Lung (tissue), 12 donors: ENCODE data around the gene UQCR11. TPM values are rescaled to one million over a fixed set of nuclear protein-coding genes. Genes with fewer than 3 reads are reported as not detected.

Experiments used
- ATAC-seq: fragments of 200-7000 bp; cut with Tn5 transposase; one replicate; pipeline ENCODE4 v1.9.1; 2020; ENCODE audit warnings: moderate number of reproducible peaks; ENCODE audit not compliant: insufficient read depth, low FRiP score
- DNase-seq, 3 donors: peaks; one replicate each; pipeline ENCODE4 v3.0.0-alpha.2; 2013 to 2017
- H3K27ac ChIP-seq, 2 donors: one replicate each; pipeline ENCODE4 v1.5.1; 2013; ENCODE audit warnings: mild to moderate bottlenecking in 2 of 2, moderate library complexity in 2 of 2, control low read depth in 1 of 2, inconsistent platforms in 1 of 2, low read depth in 1 of 2, low read length in 1 of 2
- H3K27me3 ChIP-seq, 3 donors: one replicate each; pipeline ENCODE4 v1.5.1; 2013; ENCODE audit warnings: low read length in 2 of 3; ENCODE audit not compliant: control insufficient read depth in 3 of 3, insufficient read depth in 3 of 3
- H3K36me3 ChIP-seq, 4 donors: one replicate each; pipeline ENCODE4 v1.5.1; 2013; ENCODE audit warnings: low read length in 4 of 4, mild to moderate bottlenecking in 1 of 4, moderate library complexity in 1 of 4; ENCODE audit not compliant: control insufficient read depth in 4 of 4, insufficient read depth in 4 of 4
- H3K4me1 ChIP-seq, 5 donors: one replicate each; pipeline ENCODE4 v1.5.1; 2013; ENCODE audit warnings: low read length in 5 of 5, mild to moderate bottlenecking in 2 of 5, moderate library complexity in 1 of 5; ENCODE audit not compliant: control insufficient read depth in 5 of 5, insufficient read depth in 5 of 5
- H3K4me3 ChIP-seq: one replicate; pipeline ENCODE4 v1.5.1; 2013; ENCODE audit warnings: mild to moderate bottlenecking, control low read depth, moderate library complexity
- H3K9ac ChIP-seq, 2 donors: one replicate each; pipeline ENCODE4 v1.5.1; 2013; ENCODE audit warnings: low read length in 2 of 2, control low read depth in 1 of 2; ENCODE audit not compliant: insufficient read depth in 1 of 2
- H3K9me3 ChIP-seq, 4 donors: one replicate each; pipeline ENCODE4 v1.5.1; 2013; ENCODE audit warnings: low read length in 3 of 4, mild to moderate bottlenecking in 1 of 4, moderate library complexity in 1 of 4; ENCODE audit not compliant: control insufficient read depth in 4 of 4, insufficient read depth in 3 of 4
- WGBS, 2 donors: extraction: QIAGEN DNeasy Blood & Tissue Kit; methylation state at CpG; one replicate each; pipeline ENCODE4 v1.1.7; 2013; 5-methylcytosine and 5-hydroxymethylcytosine counted together
- polyA plus RNA-seq, 2 donors: library from polyadenylated mRNA; stranded (reverse); fragments of 200-250 nt; gene quantifications; one replicate each; pipeline ENCODE4 v1.2.1, GENCODE V29; 2013
- total RNA-seq, 2 donors: library from RNA; depleted of rRNA in 1 of 2; stranded (reverse); fragments of >200 nt in 1 of 2; gene quantifications; one replicate each; pipeline ENCODE4 v1.2.1, GENCODE V29; 2014 to 2021
- TF ChIP-seq, protein P1 (sequence below): IDR thresholded peaks from 2 replicates; pipeline ENCODE4 v1.5.1; 2012; ENCODE audit warnings: mild to moderate bottlenecking; ENCODE audit errors: control extremely low read depth, extremely low read depth
- donor health status: control.
- donor health status: control.
- donor health status: Bipolar disorder and iron deficiency.
- donor health status: healthy.
- donor health status: DM: yes; HTN: yes; CAD: no.

Gene UQCR11
- total and polyA plus RNA-seq, 4 donors, result 35.4 to 225 (median 127) TPM

DNA sequence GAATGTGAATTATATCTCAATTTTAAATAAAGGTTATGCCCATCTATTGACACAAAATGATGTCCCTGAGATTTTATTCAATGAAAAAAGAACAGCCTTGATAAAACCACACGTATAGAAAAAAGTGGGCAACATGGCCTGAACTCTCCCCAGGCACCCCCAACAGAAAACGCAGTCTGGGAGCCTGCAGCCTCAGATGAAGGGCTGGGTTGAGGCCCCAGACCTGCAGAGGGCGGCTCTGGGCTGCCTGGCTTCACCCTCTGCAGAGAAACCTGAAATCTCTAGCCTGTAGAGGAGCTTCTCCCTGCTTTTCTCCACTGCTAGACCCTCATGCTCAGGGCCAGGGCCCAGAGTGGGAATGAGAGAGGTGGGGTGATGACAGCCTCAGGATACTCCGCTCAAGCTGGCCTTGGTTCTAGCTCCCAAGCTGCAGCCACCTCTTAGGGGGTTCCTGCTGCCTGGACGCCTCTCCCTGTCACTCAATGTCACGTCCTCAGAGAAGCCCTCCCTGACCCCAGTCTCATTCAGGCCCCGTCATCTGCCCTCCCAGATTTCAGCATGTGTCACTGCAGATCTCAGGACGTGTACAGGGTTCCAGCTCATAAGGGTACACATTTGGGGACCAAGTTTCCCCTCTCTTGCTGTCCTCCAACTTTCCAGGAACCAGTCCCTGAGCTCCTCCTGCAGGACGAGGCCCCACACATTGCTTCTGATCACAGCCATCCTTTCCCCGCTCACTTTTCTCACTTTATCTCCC is 14.4 kb downstream of the UQCR11 start:
- Histone ChIP-seq H3K9ac (peak overlapping the region in 1 of 2 donors; percentile 84), H3K9me3 (no peaks in the 10 kb centered on the region), H3K27ac (peak overlapping the region in 1 of 2 donors; percentile 1), H3K4me1 (peaks cover 0 to 12% (median 5%) of the 10 kb centered on the region in 5 donors), H3K36me3 (peaks cover 0 to 4% (median 0%) of the 10 kb centered on the region in 4 donors), H3K4me3 (peak overlapping the region; percentile 75), H3K27me3 (no peaks in the 10 kb centered on the region)
- 15 to 33% methylated on average over 10 of the region's 10 CpGs for WGBS, 2 donors
- TF ChIP-seq, protein P1, sequence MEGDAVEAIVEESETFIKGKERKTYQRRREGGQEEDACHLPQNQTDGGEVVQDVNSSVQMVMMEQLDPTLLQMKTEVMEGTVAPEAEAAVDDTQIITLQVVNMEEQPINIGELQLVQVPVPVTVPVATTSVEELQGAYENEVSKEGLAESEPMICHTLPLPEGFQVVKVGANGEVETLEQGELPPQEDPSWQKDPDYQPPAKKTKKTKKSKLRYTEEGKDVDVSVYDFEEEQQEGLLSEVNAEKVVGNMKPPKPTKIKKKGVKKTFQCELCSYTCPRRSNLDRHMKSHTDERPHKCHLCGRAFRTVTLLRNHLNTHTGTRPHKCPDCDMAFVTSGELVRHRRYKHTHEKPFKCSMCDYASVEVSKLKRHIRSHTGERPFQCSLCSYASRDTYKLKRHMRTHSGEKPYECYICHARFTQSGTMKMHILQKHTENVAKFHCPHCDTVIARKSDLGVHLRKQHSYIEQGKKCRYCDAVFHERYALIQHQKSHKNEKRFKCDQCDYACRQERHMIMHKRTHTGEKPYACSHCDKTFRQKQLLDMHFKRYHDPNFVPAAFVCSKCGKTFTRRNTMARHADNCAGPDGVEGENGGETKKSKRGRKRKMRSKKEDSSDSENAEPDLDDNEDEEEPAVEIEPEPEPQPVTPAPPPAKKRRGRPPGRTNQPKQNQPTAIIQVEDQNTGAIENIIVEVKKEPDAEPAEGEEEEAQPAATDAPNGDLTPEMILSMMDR, result no peak
- ATAC-seq, result no peak
- DNase-seq, result no peak

DNA sequence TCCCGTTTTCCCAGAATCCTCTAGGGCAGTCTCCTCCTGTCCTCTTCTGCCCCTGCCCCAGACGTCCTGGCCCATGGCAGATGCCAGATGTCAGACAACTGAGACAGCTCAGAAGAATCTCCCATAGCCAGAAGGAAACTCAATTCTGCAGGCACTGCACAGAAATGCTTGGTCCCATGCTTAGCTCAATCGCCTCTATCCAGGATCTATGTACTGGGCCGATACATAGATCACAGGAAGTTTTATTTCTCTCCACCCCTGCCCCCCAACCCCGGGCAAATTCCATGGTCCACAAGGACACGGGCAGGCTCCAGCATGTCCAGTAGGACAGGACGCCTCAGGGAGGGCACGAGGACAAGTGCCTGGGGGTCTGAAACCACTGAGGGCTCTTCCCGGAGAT is 17.4 kb downstream of the UQCR11 start:
- Histone ChIP-seq H3K4me1 (peaks cover 0 to 12% (median 5%) of the 10 kb centered on the region in 5 donors), H3K27me3 (no peaks in the 10 kb centered on the region), H3K27ac (no peak overlapping the region), H3K36me3 (peaks cover 0 to 14% (median 7%) of the 10 kb centered on the region in 4 donors), H3K9ac (no peak overlapping the region), H3K9me3 (no peaks in the 10 kb centered on the region), H3K4me3 (no peak overlapping the region)
- WGBS, 2 donors, result 69 to 80% methylated on average over 9 of the region's 9 CpGs
- TF ChIP-seq, protein P1, result no peak
- no peak for ATAC-seq
- no peak for DNase-seq

DNA sequence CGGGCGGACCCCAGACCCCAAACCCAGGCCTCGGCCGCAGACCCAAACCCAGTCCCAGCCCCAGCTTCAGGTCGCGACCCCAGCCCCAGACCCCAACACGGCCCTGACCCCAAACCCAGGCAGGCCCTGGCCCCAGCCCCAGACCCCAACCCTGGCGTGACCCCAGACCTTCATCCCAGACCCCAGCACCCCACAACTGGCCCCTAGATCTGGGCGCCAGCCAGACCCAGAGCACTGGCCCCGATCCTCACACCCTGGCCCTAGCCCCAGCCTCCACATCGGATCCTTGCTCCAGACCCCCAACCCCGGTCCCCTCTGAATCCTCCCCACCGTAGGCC is 20.1 kb downstream of the UQCR11 start:
- H3K4me1 ChIP-seq, result peaks cover 0 to 1% (median 0%) of the 10 kb centered on the region in 5 donors
- H3K36me3 ChIP-seq, result peaks cover 13 to 36% (median 16%) of the 10 kb centered on the region in 4 donors
- no peak for DNase-seq
- H3K27me3 ChIP-seq, result no peaks in the 10 kb centered on the region
- H3K4me3 ChIP-seq, result no peak overlapping the region
- no peak overlapping the region for H3K9ac ChIP-seq
- H3K27ac ChIP-seq, result no peak overlapping the region
- TF ChIP-seq, protein P1, result no peak
- ATAC-seq, result no peak
- H3K9me3 ChIP-seq, result no peaks in the 10 kb centered on the region
- 93 to 94% methylated on average over 13 of the region's 13 CpGs for WGBS, 2 donors
